IPS-20b (cell line): ENCODE results near the gene TNFRSF12A.
"Not testable (repeated sequence)": the region's sequence is repeated elsewhere in the genome, so short reads cannot be mapped to it uniquely, and the experiment has no call there.

Source experiments
- H3K27ac ChIP-seq: one replicate; pipeline ENCODE4 v1.5.1; 2013; ENCODE audit warnings: low read length
- H3K27me3 ChIP-seq: 2 replicates; pipeline ENCODE4 v1.6.1; 2013; ENCODE audit warnings: mild to moderate bottlenecking, low read length, inconsistent platforms; ENCODE audit not compliant: insufficient read depth
- H3K36me3 ChIP-seq: 2 replicates; pipeline ENCODE4 v1.6.1; 2013; ENCODE audit warnings: low read depth, mild to moderate bottlenecking, inconsistent platforms, low read length, moderate library complexity; ENCODE audit not compliant: insufficient read depth
- H3K4me1 ChIP-seq: 2 replicates; pipeline ENCODE4 v1.6.1; 2013; ENCODE audit warnings: mild to moderate bottlenecking, control low read depth, inconsistent platforms, low read length, moderate library complexity; ENCODE audit not compliant: insufficient read depth
- H3K4me3 ChIP-seq: 2 replicates; pipeline ENCODE4 v1.5.1; 2013; ENCODE audit warnings: mild to moderate bottlenecking, low read length, inconsistent platforms
- H3K9ac ChIP-seq: 2 replicates; pipeline ENCODE4 v1.6.1; 2013; ENCODE audit warnings: low read depth, mild to moderate bottlenecking, inconsistent platforms, low read length, moderate library complexity
- H3K9me3 ChIP-seq: 2 replicates; pipeline ENCODE4 v1.6.1; 2013; ENCODE audit warnings: mild to moderate bottlenecking, low read depth, low read length, inconsistent platforms; ENCODE audit not compliant: insufficient read depth

Gene TNFRSF12A

DNA sequence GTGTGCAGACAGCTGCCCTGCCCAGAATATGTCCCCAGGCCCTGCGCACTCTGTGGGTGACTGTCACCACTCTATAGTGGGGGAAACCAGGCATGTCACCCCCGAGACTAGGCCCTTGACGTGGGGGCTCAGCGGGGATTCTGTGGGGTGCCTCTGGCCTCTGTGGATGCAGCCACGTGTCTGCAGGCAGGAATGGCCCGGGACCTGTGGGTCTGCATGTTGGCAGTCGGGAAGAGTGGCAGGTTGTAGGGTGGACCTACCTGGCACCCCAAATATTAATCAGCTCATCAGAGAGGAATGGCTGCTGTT lies 46.2 kb downstream of the TNFRSF12A start:
- no peak overlapping the region for H3K27ac ChIP-seq
- H3K9me3 ChIP-seq = no peaks in the 10 kb centered on the region
- 0 out of 2 replicates have a peak, but pooled peaks cover 4% of the 10 kb centered on the region for H3K4me1 ChIP-seq
- H3K27me3 ChIP-seq = no peaks in the 10 kb centered on the region
- no peak overlapping the region for H3K9ac ChIP-seq
- no peaks in the 10 kb centered on the region for H3K36me3 ChIP-seq
- H3K4me3 ChIP-seq = no peak overlapping the region

DNA sequence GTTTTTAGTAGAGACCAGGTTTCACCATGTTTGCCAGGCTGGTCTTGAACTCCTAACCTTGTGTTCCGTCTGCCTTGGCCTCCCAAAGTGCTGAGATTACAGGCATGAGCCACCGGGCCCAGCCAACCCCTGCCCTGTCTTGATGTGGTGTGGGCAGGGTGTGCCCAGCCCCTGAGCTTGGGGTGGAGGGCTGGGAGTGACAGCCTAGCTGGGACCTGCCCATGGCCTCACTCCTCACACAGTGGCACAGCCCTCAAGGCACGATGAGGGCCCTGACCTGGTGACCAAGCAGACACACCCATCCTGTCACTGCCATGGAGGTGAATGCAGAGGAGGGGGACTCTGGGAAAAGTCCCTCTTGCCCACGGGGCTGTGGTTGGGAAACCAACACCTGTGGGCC lies 48.3 kb downstream of the TNFRSF12A start:
- Histone ChIP-seq H3K36me3 (no peaks in the 10 kb centered on the region), H3K9ac (no peak overlapping the region)

DNA sequence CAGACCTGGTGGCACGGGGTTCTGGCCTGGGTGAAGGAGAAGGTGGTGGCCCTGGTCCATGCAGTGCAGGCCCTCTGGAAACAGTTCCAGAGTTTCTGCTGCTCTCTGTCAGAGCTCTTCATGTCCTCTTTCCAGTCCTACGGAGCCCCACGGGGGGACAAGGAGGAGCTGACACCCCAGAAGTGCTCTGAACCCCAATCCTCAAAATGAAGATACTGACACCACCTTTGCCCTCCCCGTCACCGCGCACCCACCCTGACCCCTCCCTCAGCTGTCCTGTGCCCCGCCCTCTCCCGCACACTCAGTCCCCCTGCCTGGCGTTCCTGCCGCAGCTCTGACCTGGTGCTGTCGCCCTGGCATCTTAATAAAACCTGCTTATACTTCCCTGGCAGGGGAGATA lies 49.0 kb downstream of the TNFRSF12A start:
- H3K4me1 ChIP-seq, H3K4me3 ChIP-seq, H3K36me3 ChIP-seq, H3K27ac ChIP-seq, H3K27me3 ChIP-seq, H3K9me3 ChIP-seq, H3K9ac ChIP-seq: not testable (repeated sequence)

More for the DNA sequence above, 48.3 kb downstream of the TNFRSF12A start:
- Histone ChIP-seq H3K9me3 (no peaks in the 10 kb centered on the region), H3K27ac (no peak overlapping the region), H3K4me3 (no peak overlapping the region), H3K27me3 (peaks cover 2% of the 10 kb centered on the region; the same call in 1 of the 2 replicates), H3K4me1 (0 out of 2 replicates have a peak, but pooled peaks cover 4% of the 10 kb centered on the region)

DNA sequence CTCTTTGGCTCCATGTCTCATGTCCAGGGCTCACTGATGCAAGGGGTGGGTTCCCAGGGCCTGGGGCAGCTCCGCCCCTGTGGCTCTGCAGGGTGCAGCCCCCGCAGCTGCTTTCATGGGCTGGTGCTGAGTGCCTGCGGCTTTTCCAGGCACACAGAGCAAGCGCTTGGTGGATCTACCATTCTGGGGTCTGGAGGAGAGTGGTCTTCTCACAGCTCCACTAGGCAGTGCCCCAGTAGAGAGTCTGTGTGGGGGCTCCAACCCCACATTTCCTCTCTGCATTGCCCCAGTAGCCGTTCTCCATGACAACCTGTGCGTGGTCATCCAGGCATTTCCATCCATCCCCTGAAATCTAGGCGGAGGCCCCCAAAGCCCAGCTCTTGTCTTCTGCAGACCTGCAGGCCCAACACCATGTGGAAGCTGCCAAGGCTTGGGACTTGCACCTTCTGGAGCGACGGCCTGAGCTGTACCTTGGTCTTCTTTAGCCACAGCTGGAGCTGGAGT lies 50.5 kb downstream of the TNFRSF12A start:
- H3K4me3 ChIP-seq = no peak overlapping the region
- H3K4me1 ChIP-seq = no peaks in the 10 kb centered on the region
- no peak overlapping the region for H3K27ac ChIP-seq
- peaks cover 9% of the 10 kb centered on the region; the same call in 1 of the 2 replicates for H3K27me3 ChIP-seq
- H3K9ac ChIP-seq = no peak overlapping the region
- no peaks in the 10 kb centered on the region for H3K36me3 ChIP-seq
- no peaks in the 10 kb centered on the region for H3K9me3 ChIP-seq

DNA sequence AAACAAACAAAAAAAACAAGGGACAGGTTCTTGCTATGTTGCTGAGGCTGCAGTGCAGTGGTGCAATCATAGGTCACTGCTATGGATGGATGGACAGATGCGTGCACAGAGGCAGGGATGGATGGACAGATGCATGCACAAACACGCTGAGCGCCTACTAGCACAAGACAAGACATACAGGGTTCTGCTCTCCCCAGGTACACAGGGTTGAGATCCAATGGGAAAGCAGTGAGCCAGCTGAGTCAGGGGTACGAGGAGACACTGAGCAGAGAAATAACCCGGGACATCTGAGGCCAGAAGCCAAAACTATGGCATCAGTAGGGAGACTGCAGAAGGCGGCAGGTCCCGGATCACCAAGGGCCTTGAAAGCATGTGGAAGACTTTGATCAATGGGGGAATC lies 51.5 kb downstream of the TNFRSF12A start:
- no peak overlapping the region for H3K9ac ChIP-seq
- H3K4me3 ChIP-seq = no peak overlapping the region
- H3K9me3 ChIP-seq = no peaks in the 10 kb centered on the region
- no peak overlapping the region for H3K27ac ChIP-seq
- no peaks in the 10 kb centered on the region for H3K4me1 ChIP-seq
- peaks cover 9% of the 10 kb centered on the region; the same call in 1 of the 2 replicates for H3K27me3 ChIP-seq
- no peaks in the 10 kb centered on the region for H3K36me3 ChIP-seq
